HG03066 (cell line): ENCODE results near the gene CLEC4G.

Experiments
- ATAC-seq: cut with Tn5 transposase; IDR thresholded peaks from one replicate; pipeline ENCODE4 v1.9.1; 2021; ENCODE audit warnings: low read depth; ENCODE audit not compliant: unreplicated experiment

Gene CLEC4G

GRCh38 chr19:7699003-7699402, 32.9 kb downstream of the CLEC4G start:
- no peak for ATAC-seq

DNA sequence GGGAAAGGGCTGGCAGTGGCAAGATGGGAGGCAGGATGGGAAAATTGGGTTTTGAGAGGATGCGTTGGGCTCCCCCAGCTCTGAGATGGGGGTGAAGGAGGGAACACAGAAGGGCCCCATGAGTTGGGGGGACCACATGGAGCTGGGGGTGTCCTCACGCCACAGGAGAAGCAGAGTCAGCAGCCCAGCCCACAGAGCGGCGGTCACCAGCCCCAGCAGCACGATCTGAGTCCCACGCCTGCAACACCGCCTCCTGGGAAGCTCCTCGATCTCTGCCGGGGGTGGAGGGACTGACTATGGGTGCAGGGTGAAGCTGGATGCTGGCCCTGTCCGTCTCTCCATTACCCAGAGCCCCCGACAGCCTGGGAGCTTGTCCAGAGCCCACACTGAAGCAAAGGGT, 33.3 kb downstream of the CLEC4G start:
- ATAC-seq = no peak

DNA sequence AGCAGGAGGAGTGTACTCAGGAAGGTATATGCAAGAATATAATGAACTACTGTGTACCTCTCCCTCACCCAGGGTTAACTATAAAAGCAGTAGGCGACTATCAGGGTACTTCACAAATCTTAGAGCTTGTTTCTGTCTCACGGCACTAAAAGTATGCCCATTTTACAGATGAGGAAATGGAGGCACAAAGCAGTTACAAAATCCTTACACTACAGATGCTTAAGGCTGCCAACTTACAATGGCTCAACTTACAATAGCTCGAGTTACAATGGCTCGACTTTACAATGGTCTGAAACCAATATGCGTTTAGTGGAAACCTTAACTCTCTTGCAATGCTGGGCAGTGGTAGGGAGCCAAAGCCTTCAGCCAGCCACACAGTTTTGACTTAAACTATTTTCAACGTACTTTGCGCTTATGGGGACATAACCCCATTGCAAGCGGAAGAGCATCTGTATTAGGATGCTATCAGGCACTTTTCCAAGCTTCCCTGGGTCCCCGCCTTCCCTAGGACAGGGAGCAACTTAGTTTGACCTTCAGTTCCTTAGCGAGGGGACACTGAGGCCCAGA, 34.1 kb downstream of the CLEC4G start:
- no peak for ATAC-seq

- no peak for ATAC-seq
These were observed 37.4 kb downstream of the CLEC4G start for GRCh38 chr19:7694499-7694898.

DNA sequence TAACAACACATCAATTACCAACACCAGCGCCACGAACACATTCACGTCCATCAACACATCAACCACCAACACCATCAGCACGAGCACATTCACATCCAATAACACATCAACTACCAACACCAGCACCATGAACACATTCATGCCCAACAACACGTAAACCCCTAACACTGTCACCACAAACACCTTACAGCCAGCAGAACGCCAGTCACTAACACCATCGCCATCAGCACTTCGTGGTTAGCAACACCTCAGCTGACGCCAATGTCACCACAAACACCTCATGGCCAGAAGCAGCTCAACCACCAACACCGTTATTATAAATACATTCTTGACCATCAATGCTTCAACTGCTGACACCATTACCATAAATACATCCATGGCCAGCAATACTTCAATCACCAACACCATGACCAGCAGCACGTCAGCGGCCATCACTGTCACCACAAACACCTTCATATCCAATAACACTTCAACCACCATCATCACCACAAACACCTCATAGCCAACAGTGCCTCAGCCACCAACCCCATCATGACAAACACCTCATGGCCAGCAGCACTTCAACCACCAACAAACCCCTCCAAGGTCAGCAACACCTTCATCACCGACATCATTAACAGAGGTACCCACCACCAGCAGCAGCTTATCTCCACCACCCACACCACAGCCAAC, 39.4 kb downstream of the CLEC4G start:
- no peak for ATAC-seq

GRCh38 chr19:7691497-7691896, 40.4 kb downstream of the CLEC4G start:
- no peak for ATAC-seq

DNA sequence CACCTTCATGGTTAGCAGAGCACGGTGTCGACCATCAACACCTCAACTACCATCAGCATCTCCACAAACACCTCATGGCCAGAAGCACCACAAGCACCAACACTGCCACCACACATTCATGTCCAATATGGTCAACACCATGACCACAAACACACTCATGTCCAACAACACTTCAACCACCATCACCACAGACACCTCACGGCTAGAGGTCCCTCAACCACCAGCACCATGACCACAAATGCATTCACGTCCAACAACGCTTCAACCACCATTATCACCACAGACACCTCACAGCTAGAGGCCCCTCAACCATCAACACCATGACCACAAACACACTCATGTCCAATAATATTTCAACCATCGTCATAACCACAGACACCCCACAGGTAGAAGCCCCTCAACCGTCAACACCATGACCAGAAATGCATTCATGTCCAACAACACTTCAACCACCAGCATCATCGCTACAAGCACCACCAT, 41.1 kb downstream of the CLEC4G start:
- ATAC-seq = no peak

DNA sequence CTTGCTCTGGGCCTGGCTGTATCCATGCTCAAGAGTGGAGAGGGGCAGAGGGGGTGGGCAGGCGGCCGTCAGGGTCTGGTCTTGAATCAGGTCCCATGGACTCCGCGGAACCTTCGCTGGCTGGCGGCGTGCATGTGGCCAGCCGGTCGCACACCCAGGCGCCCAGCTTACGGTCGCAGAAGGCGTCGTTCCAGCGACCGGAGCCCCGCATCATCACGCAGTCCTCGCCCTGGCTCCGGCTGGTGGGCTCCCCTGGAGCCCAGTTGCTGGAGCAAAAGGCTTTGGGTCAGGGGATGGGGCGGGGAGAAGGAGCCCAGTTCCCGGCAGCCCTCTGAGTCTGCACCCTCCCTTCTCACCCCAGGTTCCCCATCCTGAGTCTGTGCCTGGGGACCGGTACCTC, 42.7 kb downstream of the CLEC4G start:
- ATAC-seq = no peak

- no peak for ATAC-seq
These were observed 44.7 kb downstream of the CLEC4G start for GRCh38 chr19:7687177-7687576.

- no peak for ATAC-seq
These were observed 46.1 kb downstream of the CLEC4G start for GRCh38 chr19:7685546-7686445.

GRCh38 chr19:7682175-7682855, 49.6 kb downstream of the CLEC4G start:
- ATAC-seq = no peak

DNA sequence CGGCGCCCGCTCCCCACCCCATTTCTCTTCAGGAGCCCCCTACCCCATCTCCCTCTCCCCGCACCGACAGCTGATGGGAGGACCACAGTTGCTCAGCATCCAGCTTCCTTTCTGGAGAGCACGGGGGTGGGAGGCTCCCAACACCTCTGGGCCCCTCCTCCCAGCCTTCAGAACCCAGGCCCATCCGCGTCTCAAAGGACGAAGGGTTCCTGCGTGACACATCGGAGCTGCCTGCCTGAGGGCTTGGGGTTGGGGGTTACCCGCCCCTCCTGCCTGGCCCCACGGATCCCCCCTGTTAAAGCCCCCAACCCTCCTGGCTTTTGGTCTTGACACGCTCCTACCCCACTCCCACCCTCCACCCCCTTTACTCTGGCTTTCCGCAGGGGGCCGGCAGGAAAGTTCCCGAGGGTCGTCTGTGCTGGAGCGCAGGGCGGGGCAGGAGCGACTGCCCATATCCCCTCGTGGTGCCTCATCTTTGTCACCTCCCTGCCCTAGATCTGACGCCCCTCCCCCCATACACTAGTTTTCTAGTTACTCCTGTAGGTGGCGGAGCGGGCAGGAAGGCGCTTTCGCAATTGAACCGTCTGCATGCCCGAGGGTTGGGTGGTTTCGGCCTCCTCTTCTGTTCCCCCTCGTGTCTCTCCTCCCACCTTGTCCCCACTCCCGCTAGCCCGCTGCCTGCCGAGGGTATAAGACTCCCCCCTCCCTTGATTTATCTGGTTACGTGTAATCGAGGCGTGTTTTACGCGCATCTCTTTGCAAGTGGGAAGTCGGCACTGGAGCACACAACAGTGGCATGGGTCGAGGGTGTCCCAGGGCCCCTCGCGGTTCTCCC, 50.4 kb downstream of the CLEC4G start:
- ATAC-seq = no peak

DNA sequence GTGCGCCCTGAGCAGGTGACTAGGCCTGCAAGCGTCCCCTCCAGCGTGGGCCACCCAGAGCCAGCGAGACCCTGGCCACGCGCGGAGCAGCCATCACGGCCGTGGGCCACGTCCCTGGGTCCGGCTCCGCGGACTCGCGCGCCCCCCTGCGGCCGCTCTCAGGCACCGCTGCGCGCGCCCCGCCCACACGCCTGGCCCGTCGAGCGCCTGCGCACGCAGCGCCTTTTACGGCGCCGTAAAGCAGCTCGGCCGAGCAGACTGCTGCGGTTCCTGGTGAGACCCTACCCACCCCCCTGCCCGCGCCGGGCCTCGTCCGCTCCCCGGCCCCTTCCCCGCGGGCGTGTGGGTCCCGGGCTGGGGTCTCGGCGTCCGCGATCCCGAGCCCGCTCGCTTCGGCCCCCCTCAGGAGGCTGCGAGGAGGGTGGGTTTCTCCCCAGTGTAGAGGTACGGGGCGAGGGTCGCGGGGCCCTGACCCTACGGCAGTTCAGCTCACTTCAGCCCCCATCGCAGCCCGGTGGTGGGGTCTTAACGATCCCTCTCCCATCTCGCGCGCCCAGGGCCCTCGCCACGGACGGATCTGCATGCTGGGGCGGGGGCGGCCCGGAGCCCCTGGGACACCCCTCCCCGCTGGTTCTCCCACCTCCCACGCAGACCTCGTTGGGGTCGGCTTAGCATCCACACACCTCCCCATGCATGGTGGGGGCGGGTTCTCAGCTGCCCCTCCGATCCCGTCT, 51.1 kb downstream of the CLEC4G start, which contains the start of gene TRAPPC5:
TRAPPC5 (plus strand) TSS at position 228 of the 734 bp plus-strand sequence. CDS start 1,421 bp downstream, outside the sequence.
- no peak for ATAC-seq

DNA sequence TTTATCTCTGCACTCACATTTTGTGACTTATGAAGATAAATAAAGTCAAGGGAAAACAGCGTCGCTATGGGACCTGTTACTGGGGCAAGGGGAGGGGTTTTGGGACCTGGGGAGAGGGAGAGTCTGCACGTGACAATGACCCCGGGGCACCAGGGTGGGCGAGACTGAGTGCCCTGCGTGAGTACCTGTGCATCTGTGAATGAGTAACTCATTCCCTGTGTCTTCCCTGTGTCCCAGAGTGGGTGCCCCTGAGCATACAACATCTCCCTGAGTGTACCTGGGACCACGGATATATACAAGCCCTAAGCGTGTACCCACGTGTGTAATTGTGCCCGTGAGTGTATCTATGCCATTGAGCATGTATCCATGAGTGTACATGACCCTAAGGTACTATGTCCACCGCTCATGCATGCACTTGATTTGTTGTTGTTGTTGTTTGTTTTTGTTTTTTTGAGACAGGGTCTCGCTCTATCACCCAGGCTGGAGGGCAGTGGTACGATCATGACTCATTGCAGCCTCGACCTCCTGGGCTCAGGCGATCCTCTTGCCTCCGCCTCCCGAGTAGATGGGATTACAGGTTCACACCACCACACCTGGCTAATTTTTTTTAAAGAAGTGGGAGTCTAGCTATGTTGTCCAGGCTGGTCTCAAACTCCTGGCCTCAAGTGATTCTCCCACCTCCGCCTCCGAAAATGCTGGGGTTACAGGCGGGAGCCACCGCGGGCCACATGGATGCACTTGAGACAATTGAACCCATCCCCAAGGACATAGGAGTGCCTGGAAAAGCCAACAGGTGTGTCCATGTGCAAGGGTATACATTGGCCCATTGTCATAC, 51.9 kb downstream of the CLEC4G start:
- ATAC-seq = no peak

DNA sequence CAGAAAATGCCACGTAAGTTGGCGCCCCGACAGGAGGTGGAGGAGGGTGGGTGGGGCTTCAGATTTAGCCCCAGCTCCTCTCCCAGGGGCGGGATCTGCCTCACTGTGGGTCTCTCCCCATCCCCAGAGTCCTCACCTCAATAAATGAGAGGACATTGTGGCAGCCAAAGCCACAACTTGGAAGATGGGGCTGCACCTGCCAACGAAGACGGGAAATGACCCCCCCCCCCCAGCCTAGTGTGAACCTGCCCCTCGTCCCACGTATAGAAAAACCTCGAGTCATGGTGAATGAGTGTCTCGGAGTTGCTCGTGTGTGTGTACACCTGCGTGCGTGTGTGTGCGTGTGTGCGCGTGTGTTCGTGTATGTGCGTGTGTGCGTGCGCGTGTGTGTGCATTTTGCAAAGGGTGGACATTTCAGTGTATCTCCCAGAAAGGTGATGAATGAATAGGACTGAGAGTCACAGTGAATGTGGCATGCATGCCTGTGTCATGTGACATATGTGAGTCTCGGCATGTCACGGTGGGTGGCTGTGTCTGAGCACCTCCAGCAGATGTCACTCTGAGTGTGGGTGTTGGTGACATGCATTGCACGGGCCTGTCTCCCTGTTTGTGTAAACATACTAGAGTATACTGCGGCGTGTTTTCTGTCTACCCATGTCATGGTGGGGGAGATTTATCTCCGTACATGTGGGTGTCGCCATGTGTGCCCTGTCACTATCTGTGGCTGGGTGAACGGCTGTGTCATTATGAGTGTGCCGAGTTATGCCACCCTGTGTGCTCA, 52.7 kb downstream of the CLEC4G start:
- ATAC-seq = no peak
